Astrocyte (in vitro differentiated cells and primary cell): ENCODE data around the gene C20orf204. TPM values are rescaled to one million over a fixed set of nuclear protein-coding genes. Genes with fewer than 3 reads are reported as not detected.

ENCODE experiments used
- DNase-seq: peaks from one replicate; pipeline ENCODE4 v3.0.0-alpha.2; 2010; ENCODE audit warnings: low read depth
- FAIRE-seq: peaks from 2 replicates; lab custom pipeline; 2011; peaks lifted over from hg19 to GRCh38; lab: Jason Lieb, UNC
- H2AFZ ChIP-seq: 2 replicates; pipeline ENCODE4 v1.6.0; 2012; ENCODE audit warnings: low read depth, low read length, inconsistent platforms
- H3K27ac ChIP-seq: 2 replicates; pipeline ENCODE4 v1.5.1; 2011; ENCODE audit warnings: low read depth, low read length, inconsistent platforms
- H3K27me3 ChIP-seq: 2 replicates; pipeline ENCODE4 v1.6.0; 2011; ENCODE audit warnings: low read length, inconsistent platforms; ENCODE audit not compliant: insufficient read depth
- H3K36me3 ChIP-seq: 2 replicates; pipeline ENCODE4 v1.5.1; 2011; ENCODE audit warnings: low read length, inconsistent platforms; ENCODE audit not compliant: insufficient read depth
- H3K4me1 ChIP-seq: 2 replicates; pipeline ENCODE4 v1.5.1; 2011; ENCODE audit warnings: low read length, inconsistent platforms; ENCODE audit not compliant: insufficient read depth
- H3K4me2 ChIP-seq: 2 replicates; pipeline ENCODE4 v1.6.0; 2012; ENCODE audit warnings: low read length, inconsistent platforms
- H3K4me3 ChIP-seq: 2 replicates; pipeline ENCODE4 v1.5.1; 2011; ENCODE audit warnings: low read depth, mild to moderate bottlenecking, low read length, inconsistent platforms; ENCODE audit not compliant: insufficient read depth
- H3K79me2 ChIP-seq: 2 replicates; pipeline ENCODE4 v1.6.0; 2012; ENCODE audit warnings: mild to moderate bottlenecking, low read length, inconsistent platforms; ENCODE audit not compliant: insufficient read depth
- H3K9ac ChIP-seq: 2 replicates; pipeline ENCODE4 v1.6.0; 2012; ENCODE audit warnings: mild to moderate bottlenecking, low read length, inconsistent platforms
- H3K9me3 ChIP-seq: 2 replicates; pipeline ENCODE4 v1.5.1; 2012; ENCODE audit warnings: low read depth, mild to moderate bottlenecking, low read length, inconsistent platforms; ENCODE audit not compliant: insufficient read depth
- H4K20me1 ChIP-seq: 2 replicates; pipeline ENCODE4 v1.6.0; 2012; ENCODE audit warnings: low read length, inconsistent platforms; ENCODE audit not compliant: insufficient read depth
- H3K27ac Mint-ChIP-seq: one replicate; pipeline ENCODE4 v1.8.0; 2021; ENCODE audit warnings: mild to moderate bottlenecking, mixed read lengths; ENCODE audit not compliant: unreplicated experiment
- H3K27me3 Mint-ChIP-seq: one replicate; pipeline ENCODE4 v1.8.0; 2021; ENCODE audit warnings: low read depth, mixed read lengths; ENCODE audit not compliant: unreplicated experiment
- H3K36me3 Mint-ChIP-seq: one replicate; pipeline ENCODE4 v1.8.0; 2021; ENCODE audit warnings: low read depth, mixed read lengths; ENCODE audit not compliant: unreplicated experiment
- H3K4me1 Mint-ChIP-seq: one replicate; pipeline ENCODE4 v1.8.0; 2021; ENCODE audit warnings: low read depth, mixed read lengths; ENCODE audit not compliant: unreplicated experiment
- H3K4me3 Mint-ChIP-seq: one replicate; pipeline ENCODE4 v1.8.0; 2021; ENCODE audit warnings: mild to moderate bottlenecking, moderate library complexity, mixed read lengths; ENCODE audit not compliant: unreplicated experiment
- H3K9me3 Mint-ChIP-seq: one replicate; pipeline ENCODE4 v1.8.0; 2021; ENCODE audit warnings: mild to moderate bottlenecking, mixed read lengths; ENCODE audit not compliant: unreplicated experiment
- EZH2 ChIP-seq: IDR thresholded peaks from 2 replicates; pipeline ENCODE4 v1.6.1; 2012; ENCODE audit warnings: mild to moderate bottlenecking, low read length, inconsistent platforms; ENCODE audit not compliant: insufficient read depth
- total RNA-seq: library from RNA; stranded (reverse); gene quantifications from 2 replicates; pipeline ENCODE4 v1.2.1, GENCODE V29; 2021
- TF ChIP-seq, protein P1 (sequence below): IDR thresholded peaks from 2 replicates; pipeline ENCODE4 v1.5.1; 2011; ENCODE audit warnings: low read depth, mild to moderate bottlenecking, inconsistent platforms, low read length, moderate library complexity; ENCODE audit not compliant: insufficient read depth

The C20orf204 gene
- total RNA-seq, 1 donor from 2014 or later: 0.75 TPM

DNA sequence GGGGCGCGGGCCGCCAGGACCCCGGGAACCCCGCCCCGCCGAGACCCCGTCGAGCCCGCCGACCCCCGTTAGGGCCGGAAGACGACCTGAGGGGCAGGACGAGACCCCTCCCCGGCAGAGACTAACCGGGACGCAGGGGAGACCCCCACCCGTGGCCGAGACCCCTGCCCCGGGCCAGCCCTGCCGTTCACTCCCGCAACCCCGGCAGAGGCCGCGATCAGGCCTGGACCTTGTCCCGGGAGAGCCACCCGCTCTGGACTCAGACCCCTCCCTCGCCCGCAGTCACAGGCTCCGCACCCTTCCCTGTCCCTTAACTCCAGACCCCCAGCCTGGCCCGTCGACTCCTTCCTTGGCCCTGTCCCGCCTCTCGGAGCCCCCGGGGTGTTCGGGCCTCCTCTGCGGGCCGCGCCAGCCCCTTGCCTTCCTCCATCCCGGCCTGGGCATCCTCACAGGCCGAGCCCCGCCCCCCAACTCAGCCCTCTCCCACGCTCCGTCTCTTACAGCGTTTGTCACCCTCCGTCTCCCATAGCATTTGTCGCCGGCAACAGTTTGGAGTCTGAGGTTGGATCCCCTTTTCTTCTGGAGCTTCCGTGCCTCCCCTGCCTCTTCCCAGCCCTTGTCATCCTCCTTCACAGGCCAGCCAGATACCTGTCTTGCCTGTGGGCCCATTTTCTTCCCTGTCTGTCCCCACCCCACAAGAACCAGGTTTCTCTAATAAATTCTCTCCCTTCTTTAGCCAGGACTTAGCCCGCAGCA lies 27.6 kb downstream of the C20orf204 start:
- Histone ChIP-seq H3K9me3 (no peaks in the 10 kb centered on the region), H3K4me3 (peak overlapping the region; percentile 79), H3K27me3 (peaks cover 4% of the 10 kb centered on the region), H2AFZ (peak overlapping the region; percentile 58), H3K27ac (peak overlapping the region; percentile 20), H3K36me3 (no peaks in the 10 kb centered on the region), H3K9ac (peak overlapping the region; percentile 86), H3K79me2 (peaks cover 5% of the 10 kb centered on the region), H3K4me1 (peaks cover 31% of the 10 kb centered on the region), H4K20me1 (peaks cover 26% of the 10 kb centered on the region), H3K4me2 (peak overlapping the region; percentile 92)
- FAIRE-seq: no peak
- TF ChIP-seq EZH2: no peak
- TF ChIP-seq, protein P1, sequence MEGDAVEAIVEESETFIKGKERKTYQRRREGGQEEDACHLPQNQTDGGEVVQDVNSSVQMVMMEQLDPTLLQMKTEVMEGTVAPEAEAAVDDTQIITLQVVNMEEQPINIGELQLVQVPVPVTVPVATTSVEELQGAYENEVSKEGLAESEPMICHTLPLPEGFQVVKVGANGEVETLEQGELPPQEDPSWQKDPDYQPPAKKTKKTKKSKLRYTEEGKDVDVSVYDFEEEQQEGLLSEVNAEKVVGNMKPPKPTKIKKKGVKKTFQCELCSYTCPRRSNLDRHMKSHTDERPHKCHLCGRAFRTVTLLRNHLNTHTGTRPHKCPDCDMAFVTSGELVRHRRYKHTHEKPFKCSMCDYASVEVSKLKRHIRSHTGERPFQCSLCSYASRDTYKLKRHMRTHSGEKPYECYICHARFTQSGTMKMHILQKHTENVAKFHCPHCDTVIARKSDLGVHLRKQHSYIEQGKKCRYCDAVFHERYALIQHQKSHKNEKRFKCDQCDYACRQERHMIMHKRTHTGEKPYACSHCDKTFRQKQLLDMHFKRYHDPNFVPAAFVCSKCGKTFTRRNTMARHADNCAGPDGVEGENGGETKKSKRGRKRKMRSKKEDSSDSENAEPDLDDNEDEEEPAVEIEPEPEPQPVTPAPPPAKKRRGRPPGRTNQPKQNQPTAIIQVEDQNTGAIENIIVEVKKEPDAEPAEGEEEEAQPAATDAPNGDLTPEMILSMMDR: no peak
- H3K36me3 Mint-ChIP-seq: peaks cover 2% of the 10 kb centered on the region
- H3K4me1 Mint-ChIP-seq: peaks cover 18% of the 10 kb centered on the region
- H3K27ac Mint-ChIP-seq: peak overlapping the region; percentile 95
- no peak for DNase-seq
- H3K9me3 Mint-ChIP-seq: no peaks in the 10 kb centered on the region
- H3K4me3 Mint-ChIP-seq: peak overlapping the region; percentile 96
- peaks cover 4% of the 10 kb centered on the region for H3K27me3 Mint-ChIP-seq

DNA sequence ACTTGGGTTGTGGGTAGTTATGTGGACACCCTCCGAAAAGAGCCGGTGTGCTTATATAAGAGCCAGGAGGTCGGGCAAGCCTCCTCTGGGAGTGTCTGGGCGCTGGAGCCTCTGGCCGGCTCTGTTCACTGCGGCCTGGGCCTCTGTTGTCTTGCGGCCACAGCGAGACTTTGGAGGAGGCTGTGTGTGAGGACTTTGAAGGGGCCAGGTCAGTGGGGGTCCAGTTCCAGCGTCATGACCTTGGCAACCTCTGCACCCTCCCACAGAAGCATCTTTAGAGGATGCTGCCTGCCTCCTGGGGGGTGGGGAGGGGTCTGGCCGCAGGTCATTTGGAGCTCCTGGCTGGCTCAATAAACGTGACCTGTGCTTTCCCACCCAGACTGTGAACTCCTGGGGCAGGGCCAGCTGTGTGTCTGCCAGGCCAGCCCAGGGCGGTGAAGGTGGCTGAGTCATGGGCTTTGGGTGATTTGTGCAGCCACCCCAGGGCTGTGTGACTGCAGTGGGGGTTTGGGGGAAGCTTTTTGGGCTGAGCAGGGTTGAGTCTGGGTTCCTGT lies 28.2 kb downstream of the C20orf204 start:
- H3K27ac Mint-ChIP-seq: peak overlapping the region; percentile 95
- H3K4me3 Mint-ChIP-seq: peak overlapping the region; percentile 96
- TF ChIP-seq, protein P1: no peak
- no peak for TF ChIP-seq EZH2

More for the DNA sequence above, 28.2 kb downstream of the C20orf204 start:
- peaks cover 31% of the 10 kb centered on the region for H3K4me1 ChIP-seq
- peak overlapping the region; percentile 92 for H3K4me2 ChIP-seq
- H3K27ac ChIP-seq: no peak overlapping the region
- H3K9me3 ChIP-seq: no peaks in the 10 kb centered on the region
- peaks cover 5% of the 10 kb centered on the region for H3K79me2 ChIP-seq
- H3K27me3 ChIP-seq: peaks cover 4% of the 10 kb centered on the region
- peak overlapping the region; percentile 86 for H3K9ac ChIP-seq
- peaks cover 4% of the 10 kb centered on the region for H3K27me3 Mint-ChIP-seq
- FAIRE-seq (no peak), DNase-seq (peak; percentile 38)
- no peaks in the 10 kb centered on the region for H3K36me3 ChIP-seq
- H3K9me3 Mint-ChIP-seq: no peaks in the 10 kb centered on the region
- H3K4me1 Mint-ChIP-seq: peaks cover 18% of the 10 kb centered on the region
- peaks cover 26% of the 10 kb centered on the region for H4K20me1 ChIP-seq
- no peak overlapping the region for H2AFZ ChIP-seq
- H3K4me3 ChIP-seq: peak overlapping the region; percentile 79
- H3K36me3 Mint-ChIP-seq: peaks cover 2% of the 10 kb centered on the region
